ENCODE results near the gene GPHA2. TPM values are rescaled to one million over a fixed set of nuclear protein-coding genes. Genes with fewer than 3 reads are reported as not detected.

GPHA2 gene
- total and polyA plus RNA-seq, 3 donors from 2014 or later: 6.9 to 9.4 (median 7.0) TPM

DNA sequence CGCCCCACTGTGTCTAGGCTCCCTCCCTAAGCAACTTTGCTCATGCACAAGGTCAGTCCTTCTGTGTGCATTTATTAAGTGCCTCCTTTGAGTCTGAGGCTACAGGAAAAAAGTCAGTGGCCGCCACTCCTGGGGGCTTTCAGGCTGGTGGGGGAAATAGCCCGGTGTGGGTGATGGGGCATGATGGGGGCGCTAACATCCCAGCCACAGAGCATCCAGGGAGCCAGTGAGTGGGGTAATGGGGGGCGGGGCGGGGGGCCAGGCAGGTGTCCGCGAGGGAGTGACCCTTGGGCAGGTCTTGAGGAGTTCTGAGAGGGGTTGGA lies 47.3 kb downstream of the GPHA2 start:
- 50 to 55% methylated on average over 8 of the region's 8 CpGs for WGBS, 2 donors
- peak overlapping the region in 1 of 2 donors; percentile 40 for H3K4me3 ChIP-seq
- no peaks in the 10 kb centered on the region for H3K36me3 ChIP-seq (ENCODE audit: low read depth, missing control alignments)
- TF ChIP-seq, protein P1, sequence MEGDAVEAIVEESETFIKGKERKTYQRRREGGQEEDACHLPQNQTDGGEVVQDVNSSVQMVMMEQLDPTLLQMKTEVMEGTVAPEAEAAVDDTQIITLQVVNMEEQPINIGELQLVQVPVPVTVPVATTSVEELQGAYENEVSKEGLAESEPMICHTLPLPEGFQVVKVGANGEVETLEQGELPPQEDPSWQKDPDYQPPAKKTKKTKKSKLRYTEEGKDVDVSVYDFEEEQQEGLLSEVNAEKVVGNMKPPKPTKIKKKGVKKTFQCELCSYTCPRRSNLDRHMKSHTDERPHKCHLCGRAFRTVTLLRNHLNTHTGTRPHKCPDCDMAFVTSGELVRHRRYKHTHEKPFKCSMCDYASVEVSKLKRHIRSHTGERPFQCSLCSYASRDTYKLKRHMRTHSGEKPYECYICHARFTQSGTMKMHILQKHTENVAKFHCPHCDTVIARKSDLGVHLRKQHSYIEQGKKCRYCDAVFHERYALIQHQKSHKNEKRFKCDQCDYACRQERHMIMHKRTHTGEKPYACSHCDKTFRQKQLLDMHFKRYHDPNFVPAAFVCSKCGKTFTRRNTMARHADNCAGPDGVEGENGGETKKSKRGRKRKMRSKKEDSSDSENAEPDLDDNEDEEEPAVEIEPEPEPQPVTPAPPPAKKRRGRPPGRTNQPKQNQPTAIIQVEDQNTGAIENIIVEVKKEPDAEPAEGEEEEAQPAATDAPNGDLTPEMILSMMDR (IDR thresholded peaks at IDR 0.05): no peak
- TF ChIP-seq POLR2A (IDR thresholded peaks at IDR 0.05): no peak
- no peaks in the 10 kb centered on the region for H3K27me3 ChIP-seq
- no peak for DNase-seq
- H3K4me1 ChIP-seq: peaks cover 8% of the 10 kb centered on the region
- intact Hi-C loops (cut with DNase I; ENCODE audit: low total_unique reads): no loop called here
- no peak overlapping the region for H3K27ac ChIP-seq
- no peaks in the 10 kb centered on the region for H3K9me3 ChIP-seq

DNA sequence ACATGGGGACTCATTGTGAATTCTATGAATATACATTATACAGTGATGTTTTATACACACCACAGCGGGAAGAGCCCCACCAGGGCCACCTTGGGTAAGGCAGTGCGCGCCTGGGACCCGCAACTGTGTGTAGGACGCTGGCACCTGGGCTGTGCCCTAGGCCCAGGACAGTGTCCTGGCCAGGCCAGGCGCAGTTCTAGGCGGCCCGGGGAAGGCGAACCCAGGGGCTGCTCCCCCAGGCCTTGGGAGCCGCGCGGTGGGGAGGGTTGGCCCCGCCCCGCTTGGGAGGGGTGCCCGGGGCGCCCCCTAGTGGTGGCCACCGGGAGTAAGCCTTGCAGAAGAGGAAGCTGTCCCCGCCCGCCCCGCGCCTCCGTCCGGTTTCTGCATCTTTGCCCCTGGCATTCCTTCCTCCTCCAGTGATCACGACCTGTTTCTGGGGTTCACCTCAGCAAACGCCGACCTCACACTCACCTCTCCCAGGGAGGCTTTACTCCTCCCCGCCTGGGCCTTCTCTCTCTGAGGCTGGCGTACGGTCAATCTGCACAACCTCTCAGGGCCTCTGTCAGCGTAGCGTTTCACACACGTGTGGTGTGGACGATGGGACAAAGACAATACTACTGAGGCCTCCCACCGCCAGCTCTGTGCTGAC lies 47.8 kb downstream of the GPHA2 start:
- Histone ChIP-seq H3K27me3 (no peaks in the 10 kb centered on the region), H3K27ac (peak overlapping the region in 1 of 2 donors; percentile 55), H3K9me3 (no peaks in the 10 kb centered on the region), H3K4me1 (peaks cover 8% of the 10 kb centered on the region), H3K4me3 (peak overlapping the region in 1 of 2 donors; percentile 40), H3K36me3 (ENCODE audit: low read depth, missing control alignments) (no peaks in the 10 kb centered on the region)
- 9% methylated on average over 8 to 32 of the region's 34 CpGs for WGBS, 2 donors
- peak; percentile 87 for DNase-seq
- TF ChIP-seq, protein P1 (IDR thresholded peaks at IDR 0.05): peak; percentile 96 to 97 (median 96)
- no peak for TF ChIP-seq POLR2A (IDR thresholded peaks at IDR 0.05)
- intact Hi-C loops (cut with DNase I; ENCODE audit: low total_unique reads): no loop called here

DNA sequence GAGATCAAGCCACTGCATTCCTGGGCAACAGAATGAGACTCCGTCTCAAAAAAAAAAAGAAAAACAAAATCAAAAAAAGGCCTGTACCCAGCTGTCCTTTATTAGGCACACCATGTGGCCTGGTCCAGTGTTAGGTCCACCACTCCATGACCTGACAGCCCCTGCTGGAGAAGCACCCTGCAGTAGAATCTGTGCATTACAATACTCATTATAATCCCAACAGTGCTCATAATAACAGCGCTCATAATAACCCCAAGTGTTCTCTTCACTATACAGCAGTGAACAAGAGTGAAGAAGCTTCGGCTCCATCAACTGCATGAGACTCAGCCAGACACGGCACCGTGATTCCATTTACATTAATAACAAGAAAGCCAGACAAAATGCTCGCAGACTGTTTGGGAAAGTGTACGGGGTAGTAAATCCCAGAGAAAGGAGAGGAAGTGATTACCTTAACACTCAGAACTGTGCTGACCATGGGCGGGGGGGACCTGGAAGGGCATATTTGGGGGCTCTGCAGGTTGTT lies 48.4 kb downstream of the GPHA2 start:
- H3K27ac ChIP-seq: peak overlapping the region in 1 of 2 donors; percentile 55
- H3K36me3 ChIP-seq (ENCODE audit: low read depth, missing control alignments): no peaks in the 10 kb centered on the region
- TF ChIP-seq POLR2A (IDR thresholded peaks at IDR 0.05): no peak
- TF ChIP-seq, protein P1 (IDR thresholded peaks at IDR 0.05): no peak
- H3K27me3 ChIP-seq: no peaks in the 10 kb centered on the region
- intact Hi-C loops (cut with DNase I; ENCODE audit: low total_unique reads): no loop called here
- H3K9me3 ChIP-seq: no peaks in the 10 kb centered on the region
- H3K4me1 ChIP-seq: peaks cover 8% of the 10 kb centered on the region
- WGBS, 2 donors: 54 to 65% methylated on average over 8 of the region's 8 CpGs
- DNase-seq: no peak
- H3K4me3 ChIP-seq: peak overlapping the region in 1 of 2 donors; percentile 40

DNA sequence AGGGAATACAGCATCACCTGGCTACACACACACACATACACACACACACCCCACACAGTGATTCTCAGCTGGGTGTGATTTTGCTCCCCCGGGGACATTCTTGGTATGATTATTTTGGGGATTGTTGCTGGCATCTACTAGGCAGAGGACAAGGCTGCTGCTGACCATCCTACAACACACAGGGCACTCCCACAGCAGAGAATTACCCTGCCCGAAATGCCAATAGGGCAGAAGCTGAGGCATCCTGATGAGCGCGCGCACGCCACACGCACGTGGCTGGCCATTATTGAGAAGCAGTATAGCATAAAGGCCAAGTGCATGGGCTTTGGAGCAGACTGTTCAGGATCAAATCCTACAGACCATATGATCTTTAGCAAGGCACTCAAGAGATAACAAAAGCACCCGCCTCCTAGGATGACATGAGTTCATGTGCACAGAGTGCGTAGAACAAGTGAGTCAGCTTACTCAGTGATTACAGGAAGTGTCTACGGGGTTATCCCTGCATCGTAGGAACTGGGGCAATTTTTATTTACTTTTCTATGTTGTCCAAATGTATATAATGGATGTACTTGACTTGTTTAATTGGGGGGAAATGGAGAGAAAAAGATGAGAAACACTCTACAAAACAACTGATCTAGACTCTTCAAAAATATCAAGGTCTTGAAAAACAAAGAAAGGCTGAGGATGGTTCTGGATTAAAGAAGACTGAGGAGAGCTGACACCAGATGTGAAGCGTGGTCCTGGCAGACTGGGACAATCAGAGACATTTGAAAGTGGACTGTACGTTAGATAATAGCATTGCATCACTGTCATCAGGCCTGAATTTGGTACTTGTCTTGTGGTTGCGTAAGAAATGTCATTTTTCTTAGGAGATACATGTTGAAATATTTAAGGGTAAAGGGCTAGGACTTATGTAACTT lies 50.1 kb downstream of the GPHA2 start:
- Histone ChIP-seq H3K27ac (no peak overlapping the region), H3K27me3 (no peaks in the 10 kb centered on the region), H3K9me3 (no peaks in the 10 kb centered on the region), H3K4me1 (peaks cover 12% of the 10 kb centered on the region), H3K36me3 (ENCODE audit: low read depth, missing control alignments) (no peaks in the 10 kb centered on the region), H3K4me3 (no peak overlapping the region)
- TF ChIP-seq, protein P1 (IDR thresholded peaks at IDR 0.05): no peak
- TF ChIP-seq POLR2A (IDR thresholded peaks at IDR 0.05): no peak
- intact Hi-C loops (cut with DNase I; ENCODE audit: low total_unique reads): no loop called here
- 87 to 91% methylated on average over 15 of the region's 15 CpGs for WGBS, 2 donors
- DNase-seq: no peak

MicroRNAs encoded within 50 kb of the gene (microRNA counts, 767-probe panel; counts per million panel counts)
- microRNA hsa-miR-192-5p: 3,559 to 4,095 counts per million in 2 donors

Small RNAs within 50 kb of the gene (microRNA-seq; reads per million reads assigned to microRNA genes)
- 0 reads per million in 2 donors for gene MIR6749 (ENCODE audit: borderline number of aligned reads in 2 of 2, borderline replicate concordance in 1 of 2)
- gene MIR6750 (ENCODE audit: borderline number of aligned reads in 2 of 2, borderline replicate concordance in 1 of 2): 0 to 0.69 reads per million in 2 donors

Small RNAs within 50 kb of the gene (small RNA-seq; reads per million reads assigned to genes)
- gene MIR6749: 0 reads per million in 2 donors
- 0 to 0.09 reads per million in 2 donors for gene MIR6750

Other genes with a start within 250 kb of the GPHA2 start
- 10 to 100 TPM; 32.6 to 40.1 TPM for gene NRXN2, start 212.7 kb downstream of the GPHA2 start, total RNA-seq
- 46.8 TPM for gene NRXN2, start 212.7 kb downstream of the GPHA2 start, polyA plus RNA-seq (ENCODE audit: insufficient read depth, low read depth, low replicate concordance)
- gene RASGRP2, start 191.8 kb downstream of the GPHA2 start, total RNA-seq: 10 to 100 TPM; 24.0 to 26.3 TPM
- 14.4 TPM for gene RASGRP2, start 191.8 kb downstream of the GPHA2 start, polyA plus RNA-seq (ENCODE audit: insufficient read depth, low read depth, low replicate concordance)
- 10 to 100 TPM; 12.1 to 14.4 TPM for gene PYGM, start 175.9 kb downstream of the GPHA2 start, total RNA-seq
- gene PYGM, start 175.9 kb downstream of the GPHA2 start, polyA plus RNA-seq (ENCODE audit: insufficient read depth, low read depth, low replicate concordance): 14.2 TPM
- gene SF1, start 157.4 kb downstream of the GPHA2 start, total RNA-seq: 100 to 1,000 TPM; 431 to 499 TPM
- gene SF1, start 157.4 kb downstream of the GPHA2 start, polyA plus RNA-seq (ENCODE audit: insufficient read depth, low read depth, low replicate concordance): 455 TPM
- gene MAP4K2, start 132.7 kb downstream of the GPHA2 start, total RNA-seq: 10 to 100 TPM; 27.7 to 29.8 TPM
- gene MAP4K2, start 132.7 kb downstream of the GPHA2 start, polyA plus RNA-seq (ENCODE audit: insufficient read depth, low read depth, low replicate concordance): 14.9 TPM
- gene MEN1, start 125.3 kb downstream of the GPHA2 start, total RNA-seq: 10 to 100 TPM; 36.7 to 40.8 TPM
- 29.7 TPM for gene MEN1, start 125.3 kb downstream of the GPHA2 start, polyA plus RNA-seq (ENCODE audit: insufficient read depth, low read depth, low replicate concordance)
- 1 to 10 TPM; 7.6 to 9.2 TPM for gene CDC42BPG, start 91.2 kb downstream of the GPHA2 start, total RNA-seq
- 5.3 TPM for gene CDC42BPG, start 91.2 kb downstream of the GPHA2 start, polyA plus RNA-seq (ENCODE audit: insufficient read depth, low read depth, low replicate concordance)
- 100 to 1,000 TPM; 230 to 455 TPM for gene EHD1, start 57.3 kb downstream of the GPHA2 start, total RNA-seq
- gene EHD1, start 57.3 kb downstream of the GPHA2 start, polyA plus RNA-seq (ENCODE audit: insufficient read depth, low read depth, low replicate concordance): 328 TPM
- gene ATG2A, start 18.7 kb downstream of the GPHA2 start, total RNA-seq: 10 to 100 TPM; 51.1 to 56.1 TPM
- gene ATG2A, start 18.7 kb downstream of the GPHA2 start, polyA plus RNA-seq (ENCODE audit: insufficient read depth, low read depth, low replicate concordance): 22.2 TPM
- 10 to 100 TPM; 19.4 to 26.2 TPM for gene PPP2R5B, start 11.2 kb downstream of the GPHA2 start, total RNA-seq
- 9.9 TPM for gene PPP2R5B, start 11.2 kb downstream of the GPHA2 start, polyA plus RNA-seq (ENCODE audit: insufficient read depth, low read depth, low replicate concordance)
- 10 to 100 TPM; 14.4 to 34.8 TPM for gene MAJIN, start 36.2 kb upstream of the GPHA2 start, total RNA-seq
- 36.4 TPM for gene MAJIN, start 36.2 kb upstream of the GPHA2 start, polyA plus RNA-seq (ENCODE audit: insufficient read depth, low read depth, low replicate concordance)
- 1 to 10 TPM in 1 of 2 donors, under 1 TPM in 1; 0.94 to 1.5 TPM for gene BATF2, start 61.1 kb upstream of the GPHA2 start, total RNA-seq
- gene BATF2, start 61.1 kb upstream of the GPHA2 start, polyA plus RNA-seq (ENCODE audit: insufficient read depth, low read depth, low replicate concordance): 2.7 TPM
- gene ARL2, start 78.3 kb upstream of the GPHA2 start, total RNA-seq: 100 to 1,000 TPM; 127 to 154 TPM
- 235 TPM for gene ARL2, start 78.3 kb upstream of the GPHA2 start, polyA plus RNA-seq (ENCODE audit: insufficient read depth, low read depth, low replicate concordance)
- gene SNX15, start 91.5 kb upstream of the GPHA2 start, total RNA-seq: 10 to 100 TPM; 17.0 to 22.5 TPM
- 15.6 TPM for gene SNX15, start 91.5 kb upstream of the GPHA2 start, polyA plus RNA-seq (ENCODE audit: insufficient read depth, low read depth, low replicate concordance)
- 10 to 100 TPM; 40.5 to 41.0 TPM for gene SAC3D1, start 105.3 kb upstream of the GPHA2 start, total RNA-seq
- gene SAC3D1, start 105.3 kb upstream of the GPHA2 start, polyA plus RNA-seq (ENCODE audit: insufficient read depth, low read depth, low replicate concordance): 63.5 TPM
- 10 to 100 TPM; 16.5 to 18.1 TPM for gene NAALADL1, start 122.7 kb upstream of the GPHA2 start, total RNA-seq
- 16.0 TPM for gene NAALADL1, start 122.7 kb upstream of the GPHA2 start, polyA plus RNA-seq (ENCODE audit: insufficient read depth, low read depth, low replicate concordance)
- 10 to 100 TPM; 28.5 to 50.9 TPM for gene CDCA5, start 148.1 kb upstream of the GPHA2 start, total RNA-seq
- 93.3 TPM for gene CDCA5, start 148.1 kb upstream of the GPHA2 start, polyA plus RNA-seq (ENCODE audit: insufficient read depth, low read depth, low replicate concordance)
- gene ZFPL1, start 148.3 kb upstream of the GPHA2 start, total RNA-seq: 10 to 100 TPM; 52.7 to 57.2 TPM
- gene ZFPL1, start 148.3 kb upstream of the GPHA2 start, polyA plus RNA-seq (ENCODE audit: insufficient read depth, low read depth, low replicate concordance): 70.6 TPM
- gene VPS51, start 160.3 kb upstream of the GPHA2 start, total RNA-seq: 100 to 1,000 TPM; 173 to 252 TPM
- gene VPS51, start 160.3 kb upstream of the GPHA2 start, polyA plus RNA-seq (ENCODE audit: insufficient read depth, low read depth, low replicate concordance): 91.1 TPM
- 10 to 100 TPM; 42.0 to 49.6 TPM for gene TM7SF2, start 176.0 kb upstream of the GPHA2 start, total RNA-seq
- gene TM7SF2, start 176.0 kb upstream of the GPHA2 start, polyA plus RNA-seq (ENCODE audit: insufficient read depth, low read depth, low replicate concordance): 36.4 TPM
- gene ZNHIT2, start 181.8 kb upstream of the GPHA2 start, total RNA-seq: 100 to 1,000 TPM in 1 of 2 donors, 10 to 100 TPM in 1; 64.2 to 119 TPM
- 47.3 TPM for gene ZNHIT2, start 181.8 kb upstream of the GPHA2 start, polyA plus RNA-seq (ENCODE audit: insufficient read depth, low read depth, low replicate concordance)
- 100 to 1,000 TPM; 441 to 583 TPM for gene FAU, start 186.2 kb upstream of the GPHA2 start, total RNA-seq
- gene FAU, start 186.2 kb upstream of the GPHA2 start, polyA plus RNA-seq (ENCODE audit: insufficient read depth, low read depth, low replicate concordance): 761 TPM
- gene MRPL49, start 186.4 kb upstream of the GPHA2 start, total RNA-seq: 10 to 100 TPM; 82.8 to 87.7 TPM
- gene MRPL49, start 186.4 kb upstream of the GPHA2 start, polyA plus RNA-seq (ENCODE audit: insufficient read depth, low read depth, low replicate concordance): 53.9 TPM
- gene SYVN1, start 198.6 kb upstream of the GPHA2 start, total RNA-seq: 10 to 100 TPM; 67.4 to 87.2 TPM
- gene SYVN1, start 198.6 kb upstream of the GPHA2 start, polyA plus RNA-seq (ENCODE audit: insufficient read depth, low read depth, low replicate concordance): 62.0 TPM
- 1 to 10 TPM; 1.2 TPM for gene SPDYC, start 234.3 kb upstream of the GPHA2 start, total RNA-seq
- 0.80 TPM for gene SPDYC, start 234.3 kb upstream of the GPHA2 start, polyA plus RNA-seq (ENCODE audit: insufficient read depth, low read depth, low replicate concordance)
- 10 to 100 TPM; 36.2 to 85.3 TPM for gene CAPN1, start 246.0 kb upstream of the GPHA2 start, total RNA-seq
- 27.3 TPM for gene CAPN1, start 246.0 kb upstream of the GPHA2 start, polyA plus RNA-seq (ENCODE audit: insufficient read depth, low read depth, low replicate concordance)